HepG2 (cell line): ENCODE results near the gene PPM1M. TPM values are rescaled to one million over a fixed set of nuclear protein-coding genes. Genes with fewer than 3 reads are reported as not detected.

ENCODE experiments used
- ATF7 ChIP-seq, 2 experiments: fragments of 450-650 bp in 1 of 2; sonication (generic) in 1 of 2; formaldehyde crosslinking in 1 of 2; IDR thresholded peaks; 2 replicates each; pipeline versions ENCODE4 v1.4.0 to v1.6.1; 2016 to 2020; ENCODE audit warnings: antibody characterized with exemption in 1 of 2, mild to moderate bottlenecking in 1 of 2, missing genetic modification reagents in 1 of 2
- DNMT3B ChIP-seq: conservative IDR thresholded peaks from 2 replicates; pipeline ENCODE4 v1.6.1; 2016; ENCODE audit warnings: missing biosample characterization, control low read depth
- ELF1 ChIP-seq: sonication (generic); formaldehyde crosslinking; IDR thresholded peaks from 2 replicates; pipeline ENCODE4 v1.4.0; 2020; ENCODE audit warnings: missing genetic modification reagents
- FIP1L1 ChIP-seq: fragments of 200-400 bp; formaldehyde crosslinking; IDR thresholded peaks from 2 replicates; pipeline ENCODE4 v1.6.1; 2018; ENCODE audit warnings: low read depth, mild to moderate bottlenecking, low read length, moderate library complexity, borderline replicate concordance; ENCODE audit not compliant: insufficient read depth
- JARID2 ChIP-seq: sonication (generic); formaldehyde crosslinking; IDR thresholded peaks from 2 replicates; pipeline ENCODE4 v1.8.1; 2023; ENCODE audit warnings: missing genetic modification reagents, inconsistent platforms; ENCODE audit not compliant: insufficient replicate concordance
- PLRG1 ChIP-seq: fragments of 450-650 bp; conservative IDR thresholded peaks from 2 replicates; pipeline ENCODE4 v1.6.1; 2016
- SIX1 ChIP-seq: sonication (generic); formaldehyde crosslinking; IDR thresholded peaks from 2 replicates; pipeline ENCODE4 v1.4.0; 2020; ENCODE audit warnings: missing genetic modification reagents, borderline replicate concordance
- SNAI1 ChIP-seq: sonication (generic); formaldehyde crosslinking; IDR thresholded peaks from 2 replicates; pipeline ENCODE4 v1.5.0; 2020; ENCODE audit warnings: mild to moderate bottlenecking, missing genetic modification reagents, borderline replicate concordance
- SRSF1 ChIP-seq: fragments of 200-400 bp; formaldehyde crosslinking; optimal IDR thresholded peaks from 2 replicates; pipeline ENCODE3; 2017; ENCODE audit warnings: mild to moderate bottlenecking, low read depth, low read length, moderate library complexity
- TEAD3 ChIP-seq: optimal IDR thresholded peaks from 2 replicates; pipeline ENCODE3; 2016; ENCODE audit warnings: borderline replicate concordance
- TMF1 ChIP-seq: sonication (generic); formaldehyde crosslinking; IDR thresholded peaks from 2 replicates; pipeline ENCODE4 v1.8.1; 2022; ENCODE audit warnings: low read depth, missing genetic modification reagents
- ZBTB42 ChIP-seq: sonication (generic); formaldehyde crosslinking; IDR thresholded peaks from 2 replicates; pipeline ENCODE4 v1.5.0; 2020; ENCODE audit warnings: mild to moderate bottlenecking, missing genetic modification reagents
- ZFP90 ChIP-seq: sonication (generic); formaldehyde crosslinking; IDR thresholded peaks from 2 replicates; pipeline ENCODE4 v1.8.0; 2022; ENCODE audit warnings: missing genetic modification reagents, mild to moderate bottlenecking, inconsistent platforms, borderline replicate concordance
- ZHX2 ChIP-seq, 2 experiments: sonication (generic) in 1 of 2; formaldehyde crosslinking in 1 of 2; IDR thresholded peaks; 2 replicates each; pipeline versions ENCODE4 v1.6.1 to v1.9.0; 2014 to 2022; ENCODE audit warnings: antibody characterized with exemption in 1 of 2, borderline replicate concordance in 1 of 2, inconsistent platforms in 1 of 2, low read depth in 1 of 2, missing genetic modification reagents in 1 of 2
- ZNF10 ChIP-seq: sonication (generic); formaldehyde crosslinking; IDR thresholded peaks from 2 replicates; pipeline ENCODE4 v1.4.0; 2020; ENCODE audit warnings: mild to moderate bottlenecking, low read depth, missing genetic modification reagents, borderline replicate concordance
- ZNF20 ChIP-seq: sonication (generic); formaldehyde crosslinking; IDR thresholded peaks from 2 replicates; pipeline ENCODE4 v1.4.0; 2020; ENCODE audit warnings: mild to moderate bottlenecking, moderate library complexity, missing genetic modification reagents
- ZNF253 ChIP-seq: sonication (generic); formaldehyde crosslinking; IDR thresholded peaks from 2 replicates; pipeline ENCODE4 v1.8.0; 2022; ENCODE audit warnings: mild to moderate bottlenecking, missing genetic modification reagents, borderline replicate concordance
- ZNF34 ChIP-seq: sonication (generic); formaldehyde crosslinking; IDR thresholded peaks from 2 replicates; pipeline ENCODE4 v1.4.0; 2020; ENCODE audit warnings: mild to moderate bottlenecking, missing genetic modification reagents, borderline replicate concordance
- ZNF788 ChIP-seq: sonication (generic); formaldehyde crosslinking; IDR thresholded peaks from 2 replicates; pipeline ENCODE4 v1.5.0; 2020; ENCODE audit warnings: mild to moderate bottlenecking, missing genetic modification reagents, borderline replicate concordance
- polyA plus RNA-seq, 8 experiments: library from polyadenylated mRNA; depleted of rRNA in 3 of 8; stranded (reverse) in 7 of 8; unstranded in 1 of 8; fragments of >200 nt; fragmentation: Illumina TruSeq in 4 of 8; extraction: Trizol in 4 of 8; gene quantifications; 2 replicates each; pipeline versions ENCODE4 v1.2.1 to v1.2.3, GENCODE V29; 2011 to 2016; ENCODE audit warnings: low read depth in 4 of 8, missing spikeins in 1 of 8, mixed read lengths in 1 of 8; ENCODE audit not compliant: insufficient read depth in 1 of 8
- total RNA-seq, 5 experiments: library from RNA; depleted of rRNA; stranded (reverse); fragments of >200 nt; fragmentation: Illumina TruSeq; extraction: Trizol; gene quantifications; 2 replicates each; pipeline ENCODE4 v1.2.3, GENCODE V29; 2016; ENCODE audit warnings: low read depth in 1 of 5
- TF ChIP-seq, protein P1 (sequence below): sonication (generic); formaldehyde crosslinking; IDR thresholded peaks from 2 replicates; pipeline ENCODE4 v1.5.1; 2020; ENCODE audit warnings: missing genetic modification reagents, mild to moderate bottlenecking, borderline replicate concordance

PPM1M gene
- total and polyA plus RNA-seq, 2 of the 13 experiments (the other 11 are each of a cell fraction or from before 2014, with no cell fraction given): 2.5 to 5.9 TPM

DNA sequence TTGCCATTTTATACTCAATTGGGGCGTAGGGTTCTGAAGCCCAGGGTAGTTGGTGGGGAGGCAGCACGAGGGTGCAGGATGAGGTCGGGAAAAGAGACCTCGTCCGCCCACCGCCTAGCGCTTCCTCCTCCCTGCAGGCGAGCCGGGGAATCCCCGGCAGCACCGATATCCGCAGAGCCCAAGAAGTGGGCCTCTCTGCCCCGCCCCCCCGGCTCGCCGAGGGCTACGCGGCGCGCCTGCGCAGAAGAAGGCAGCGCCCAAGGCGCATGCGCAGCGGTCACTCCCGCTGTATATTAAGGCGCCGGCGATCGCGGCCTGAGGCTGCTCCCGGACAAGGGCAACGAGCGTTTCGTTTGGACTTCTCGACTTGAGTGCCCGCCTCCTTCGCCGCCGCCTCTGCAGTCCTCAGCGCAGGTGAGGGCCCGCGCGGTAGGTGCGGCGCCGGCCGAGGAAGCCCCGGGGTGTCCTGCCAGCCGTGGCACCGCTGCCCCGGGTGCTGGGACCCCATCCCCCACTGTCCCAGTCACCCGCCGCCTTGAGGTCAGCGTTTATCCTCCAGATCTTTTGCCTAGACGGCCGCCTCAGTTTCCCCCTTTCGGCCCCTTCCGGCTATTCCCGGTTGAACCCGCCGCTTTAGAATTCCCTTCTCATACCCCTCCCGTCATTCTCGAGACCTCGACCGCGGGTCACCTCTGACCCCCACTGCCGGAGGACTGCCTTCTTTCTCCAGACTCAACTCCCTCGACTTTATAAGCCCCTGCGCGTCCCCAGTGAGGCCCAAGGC is 47.5 kb upstream of the PPM1M start, which contains the start of gene ALAS1 (continued):
- TF ChIP-seq SRSF1 (peak; percentile 46), ZFP90 (no peak), TEAD3 (no peak), ZNF34 (CRISPR knock-in tag) (peak; percentile 67; the same call in 1 of the 2 replicates), SIX1 (CRISPR knock-in tag) (no peak), ZNF20 (0 out of 2 replicates have a peak, but pooled peaks have one; percentile 53), FIP1L1 (no peak), PLRG1 (no peak), JARID2 (CRISPR knock-in tag) (no peak), ZNF253 (CRISPR knock-in tag) (no peak), ATF7 (IDR thresholded peaks at IDR 0.05) (no peak), ATF7 (CRISPR knock-in tag; IDR thresholded peaks at IDR 0.05) (no peak), DNMT3B (CRISPR knock-in tag) (0 out of 2 replicates have a peak, but pooled peaks have one; percentile 48), ZNF10 (CRISPR knock-in tag) (no peak), ELF1 (CRISPR knock-in tag) (peak; percentile 67; the same call in 1 of the 2 replicates), TMF1 (CRISPR knock-in tag) (0 out of 2 replicates have a peak, but pooled peaks have one; percentile 65), SNAI1 (CRISPR knock-in tag) (peak; percentile 76; the same call in 1 of the 2 replicates), ZNF788 (CRISPR knock-in tag) (peak; percentile 56; the same call in 1 of the 2 replicates), ZHX2 (IDR thresholded peaks at IDR 0.05; ENCODE audit: low read depth) (no peak), ZHX2 (CRISPR knock-in tag; IDR thresholded peaks at IDR 0.05; ENCODE audit: borderline replicate concordance) (no peak), ZBTB42 (CRISPR knock-in tag) (no peak)
- TF ChIP-seq, protein P1, sequence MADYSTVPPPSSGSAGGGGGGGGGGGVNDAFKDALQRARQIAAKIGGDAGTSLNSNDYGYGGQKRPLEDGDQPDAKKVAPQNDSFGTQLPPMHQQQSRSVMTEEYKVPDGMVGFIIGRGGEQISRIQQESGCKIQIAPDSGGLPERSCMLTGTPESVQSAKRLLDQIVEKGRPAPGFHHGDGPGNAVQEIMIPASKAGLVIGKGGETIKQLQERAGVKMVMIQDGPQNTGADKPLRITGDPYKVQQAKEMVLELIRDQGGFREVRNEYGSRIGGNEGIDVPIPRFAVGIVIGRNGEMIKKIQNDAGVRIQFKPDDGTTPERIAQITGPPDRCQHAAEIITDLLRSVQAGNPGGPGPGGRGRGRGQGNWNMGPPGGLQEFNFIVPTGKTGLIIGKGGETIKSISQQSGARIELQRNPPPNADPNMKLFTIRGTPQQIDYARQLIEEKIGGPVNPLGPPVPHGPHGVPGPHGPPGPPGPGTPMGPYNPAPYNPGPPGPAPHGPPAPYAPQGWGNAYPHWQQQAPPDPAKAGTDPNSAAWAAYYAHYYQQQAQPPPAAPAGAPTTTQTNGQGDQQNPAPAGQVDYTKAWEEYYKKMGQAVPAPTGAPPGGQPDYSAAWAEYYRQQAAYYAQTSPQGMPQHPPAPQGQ (CRISPR knock-in tag): no peak
